Gastrocnemius medialis (tissue), 4 donors: ENCODE results near the gene CA6.
"Not testable (repeated sequence)": the region's sequence is repeated elsewhere in the genome, so short reads cannot be mapped to it uniquely, and the experiment has no call there.

ENCODE experiments used
- CTCF ChIP-seq, 5 experiments: fragments of 450-650 bp in 3 of 5; fragments of 200-600 bp in 2 of 5; sonication (generic) in 2 of 5; IDR thresholded peaks in 4 of 5; conservative IDR thresholded peaks in 1 of 5; 1 replicate in 4 of 5; 2 replicates in 1 of 5; pipeline ENCODE4 v1.5.1; 2016 to 2019; ENCODE audit warnings: antibody characterized with exemption in 5 of 5, mild to moderate bottlenecking in 3 of 5, moderate library complexity in 3 of 5
- POLR2A ChIP-seq, 2 donors: fragments of 450-650 bp; IDR thresholded peaks; one replicate each; pipeline ENCODE4 v1.6.1; 2017; ENCODE audit warnings: antibody characterized with exemption in 2 of 2, mild to moderate bottlenecking in 2 of 2, moderate library complexity in 2 of 2

GRCh38 chr1:8993962-8994675, 48.5 kb downstream of the CA6 start:
- TF ChIP-seq CTCF (IDR thresholded peaks at IDR 0.05 in 4 of 5, conservative IDR thresholded peaks at IDR 0.05 in 1 of 5); POLR2A (IDR thresholded peaks at IDR 0.05): not testable (repeated sequence)
